Activated T-cell treated with anti-CD3 and anti-CD28 coated beads, Interleukin-2, amount 50 U/mL, for 24 hours (primary cell): ENCODE measurements around the gene PUM2.

ENCODE experiments used
- DNase-seq: peaks from one replicate; pipeline ENCODE4 v3.0.0-alpha.2; 2020
- H3K27ac Mint-ChIP-seq: 2 replicates; pipeline ENCODE4 v1.8.0; 2020; ENCODE audit warnings: mild to moderate bottlenecking, mixed read lengths
- H3K27me3 Mint-ChIP-seq: 2 replicates; pipeline ENCODE4 v1.8.0; 2020; ENCODE audit warnings: mixed read lengths
- H3K36me3 Mint-ChIP-seq: 2 replicates; pipeline ENCODE4 v1.8.0; 2020; ENCODE audit warnings: low read depth, mixed read lengths
- H3K4me1 Mint-ChIP-seq: 2 replicates; pipeline ENCODE4 v1.8.0; 2020; ENCODE audit warnings: low read depth, mixed read lengths
- H3K4me3 Mint-ChIP-seq: 2 replicates; pipeline ENCODE4 v1.8.0; 2020; ENCODE audit warnings: mild to moderate bottlenecking, moderate library complexity, mixed read lengths
- H3K9me3 Mint-ChIP-seq: 2 replicates; pipeline ENCODE4 v1.8.0; 2020; ENCODE audit warnings: mixed read lengths

PUM2 gene

GRCh38 chr2:20211420-20211819 is 139.2 kb downstream of the PUM2 start:
- H3K4me1 Mint-ChIP-seq = no peaks in the 10 kb centered on the region

GRCh38 chr2:20210462-20210861 is 140.2 kb downstream of the PUM2 start:
- H3K4me3 Mint-ChIP-seq = no peak overlapping the region
- no peaks in the 10 kb centered on the region for H3K36me3 Mint-ChIP-seq
- H3K9me3 Mint-ChIP-seq = no peaks in the 10 kb centered on the region
- no peaks in the 10 kb centered on the region for H3K4me1 Mint-ChIP-seq
- H3K27me3 Mint-ChIP-seq = no peaks in the 10 kb centered on the region
- DNase-seq = no peak
- no peak overlapping the region for H3K27ac Mint-ChIP-seq

More at GRCh38 chr2:20211420-20211819, 139.2 kb downstream of the PUM2 start:
- H3K4me3 Mint-ChIP-seq = no peak overlapping the region
- no peaks in the 10 kb centered on the region for H3K27me3 Mint-ChIP-seq
- H3K9me3 Mint-ChIP-seq = no peaks in the 10 kb centered on the region
- no peak overlapping the region for H3K27ac Mint-ChIP-seq
- DNase-seq = no peak
- no peaks in the 10 kb centered on the region for H3K36me3 Mint-ChIP-seq

GRCh38 chr2:20209373-20210109 is 141.1 kb downstream of the PUM2 start:
- Mint-ChIP-seq H3K27ac (no peak overlapping the region), H3K36me3 (no peaks in the 10 kb centered on the region), H3K27me3 (no peaks in the 10 kb centered on the region), H3K4me3 (no peak overlapping the region), H3K9me3 (no peaks in the 10 kb centered on the region), H3K4me1 (no peaks in the 10 kb centered on the region)
- no peak for DNase-seq

- Mint-ChIP-seq H3K4me1 (no peaks in the 10 kb centered on the region), H3K27ac (no peak overlapping the region), H3K9me3 (no peaks in the 10 kb centered on the region), H3K4me3 (no peak overlapping the region), H3K27me3 (no peaks in the 10 kb centered on the region), H3K36me3 (no peaks in the 10 kb centered on the region)
- DNase-seq = no peak
Observed at GRCh38 chr2:20208476-20208859, 142.2 kb downstream of the PUM2 start.

- H3K4me3 Mint-ChIP-seq = no peak overlapping the region
- H3K4me1 Mint-ChIP-seq = no peaks in the 10 kb centered on the region
- no peak overlapping the region for H3K27ac Mint-ChIP-seq
- no peaks in the 10 kb centered on the region for H3K9me3 Mint-ChIP-seq
- no peaks in the 10 kb centered on the region for H3K36me3 Mint-ChIP-seq
- H3K27me3 Mint-ChIP-seq = no peaks in the 10 kb centered on the region
- no peak for DNase-seq
Observed at GRCh38 chr2:20207051-20207450, 143.6 kb downstream of the PUM2 start.

GRCh38 chr2:20205915-20206524 is 144.6 kb downstream of the PUM2 start:
- H3K27ac Mint-ChIP-seq = no peak overlapping the region
- H3K4me3 Mint-ChIP-seq = no peak overlapping the region
- H3K36me3 Mint-ChIP-seq = no peaks in the 10 kb centered on the region
- H3K27me3 Mint-ChIP-seq = no peaks in the 10 kb centered on the region
- H3K9me3 Mint-ChIP-seq = no peaks in the 10 kb centered on the region
- no peaks in the 10 kb centered on the region for H3K4me1 Mint-ChIP-seq
- DNase-seq = no peak

GRCh38 chr2:20205069-20205468 is 145.6 kb downstream of the PUM2 start:
- Mint-ChIP-seq H3K4me1 (no peaks in the 10 kb centered on the region), H3K27ac (no peak overlapping the region), H3K9me3 (no peaks in the 10 kb centered on the region), H3K4me3 (no peak overlapping the region), H3K36me3 (no peaks in the 10 kb centered on the region), H3K27me3 (no peaks in the 10 kb centered on the region)
- DNase-seq = no peak

- Mint-ChIP-seq H3K9me3 (no peaks in the 10 kb centered on the region), H3K4me3 (no peak overlapping the region), H3K4me1 (no peaks in the 10 kb centered on the region), H3K27ac (no peak overlapping the region), H3K27me3 (no peaks in the 10 kb centered on the region), H3K36me3 (no peaks in the 10 kb centered on the region)
- no peak for DNase-seq
Observed at GRCh38 chr2:20203521-20204225, 147.0 kb downstream of the PUM2 start.

GRCh38 chr2:20203072-20203471 is 147.6 kb downstream of the PUM2 start:
- Mint-ChIP-seq H3K27ac (no peak overlapping the region), H3K9me3 (no peaks in the 10 kb centered on the region), H3K27me3 (no peaks in the 10 kb centered on the region), H3K4me1 (no peaks in the 10 kb centered on the region), H3K36me3 (no peaks in the 10 kb centered on the region), H3K4me3 (no peak overlapping the region)
- DNase-seq = no peak

- no peaks in the 10 kb centered on the region for H3K4me1 Mint-ChIP-seq
- no peak for DNase-seq
- no peaks in the 10 kb centered on the region for H3K9me3 Mint-ChIP-seq
- H3K27ac Mint-ChIP-seq = no peak overlapping the region
- H3K27me3 Mint-ChIP-seq = no peaks in the 10 kb centered on the region
- H3K4me3 Mint-ChIP-seq = no peak overlapping the region
- H3K36me3 Mint-ChIP-seq = no peaks in the 10 kb centered on the region
Observed at GRCh38 chr2:20201671-20202070, 149.0 kb downstream of the PUM2 start.

GRCh38 chr2:20200697-20201555 is 149.7 kb downstream of the PUM2 start:
- no peaks in the 10 kb centered on the region for H3K36me3 Mint-ChIP-seq
- H3K4me1 Mint-ChIP-seq = no peaks in the 10 kb centered on the region
- H3K9me3 Mint-ChIP-seq = no peaks in the 10 kb centered on the region
- no peaks in the 10 kb centered on the region for H3K27me3 Mint-ChIP-seq
- H3K4me3 Mint-ChIP-seq = no peak overlapping the region
- DNase-seq = no peak
- no peak overlapping the region for H3K27ac Mint-ChIP-seq

GRCh38 chr2:20199633-20200270 is 150.9 kb downstream of the PUM2 start:
- Mint-ChIP-seq H3K36me3 (no peaks in the 10 kb centered on the region), H3K4me1 (no peaks in the 10 kb centered on the region)

GRCh38 chr2:20198796-20199632 is 151.6 kb downstream of the PUM2 start:
- DNase-seq = no peak
- H3K27me3 Mint-ChIP-seq = no peaks in the 10 kb centered on the region
- no peak overlapping the region for H3K27ac Mint-ChIP-seq
- no peaks in the 10 kb centered on the region for H3K9me3 Mint-ChIP-seq
- no peaks in the 10 kb centered on the region for H3K4me1 Mint-ChIP-seq
- no peak overlapping the region for H3K4me3 Mint-ChIP-seq
- H3K36me3 Mint-ChIP-seq = no peaks in the 10 kb centered on the region

More at GRCh38 chr2:20199633-20200270, 150.9 kb downstream of the PUM2 start:
- no peaks in the 10 kb centered on the region for H3K27me3 Mint-ChIP-seq
- DNase-seq = no peak
- H3K9me3 Mint-ChIP-seq = no peaks in the 10 kb centered on the region
- no peak overlapping the region for H3K27ac Mint-ChIP-seq
- H3K4me3 Mint-ChIP-seq = no peak overlapping the region
